H9 (cell line): ENCODE data around the gene SERPINA3. TPM values are rescaled to one million over a fixed set of nuclear protein-coding genes. Genes with fewer than 3 reads are reported as not detected.

ENCODE experiments used
- DNase-seq: peaks from one replicate; pipeline ENCODE4 v3.0.0-alpha.2; 2017
- H2AFZ ChIP-seq: one replicate; pipeline ENCODE4 v1.6.1; 2013; ENCODE audit warnings: mild to moderate bottlenecking, low read length, control low read depth, moderate library complexity
- H2AK5ac ChIP-seq: 2 replicates; pipeline ENCODE4 v1.6.1; 2013; ENCODE audit warnings: low read length, control low read depth, mixed read lengths; ENCODE audit not compliant: insufficient read length
- H2BK120ac ChIP-seq: one replicate; pipeline ENCODE4 v1.6.1; 2013; ENCODE audit warnings: low read depth, mild to moderate bottlenecking, low read length, control low read depth, inconsistent platforms; ENCODE audit not compliant: poor library complexity, severe bottlenecking
- H2BK12ac ChIP-seq: 2 replicates; pipeline ENCODE4 v1.6.1; 2013; ENCODE audit warnings: low read length, control low read depth, mixed read lengths, low read depth; ENCODE audit not compliant: insufficient read length
- H2BK15ac ChIP-seq: 2 replicates; pipeline ENCODE4 v1.6.1; 2013; ENCODE audit warnings: low read depth, low read length, control low read depth
- H2BK20ac ChIP-seq: one replicate; pipeline ENCODE4 v1.6.1; 2013; ENCODE audit warnings: low read depth, mild to moderate bottlenecking, low read length, control low read depth, inconsistent platforms; ENCODE audit not compliant: poor library complexity, severe bottlenecking
- H2BK5ac ChIP-seq: 2 replicates; pipeline ENCODE4 v1.6.1; 2013; ENCODE audit warnings: low read length, control low read depth, mixed read lengths; ENCODE audit not compliant: insufficient read length
- H3K14ac ChIP-seq: 2 replicates; pipeline ENCODE4 v1.6.1; 2013; ENCODE audit warnings: low read length, control low read depth; ENCODE audit not compliant: insufficient read depth
- H3K18ac ChIP-seq: 2 replicates; pipeline ENCODE4 v1.6.1; 2013; ENCODE audit warnings: low read depth, mild to moderate bottlenecking, mixed read lengths, low read length, control low read depth; ENCODE audit not compliant: insufficient read length
- H3K23ac ChIP-seq: 2 replicates; pipeline ENCODE4 v1.6.1; 2013; ENCODE audit warnings: low read length, control low read depth, mixed read lengths, low read depth; ENCODE audit not compliant: insufficient read length
- H3K23me2 ChIP-seq: 2 replicates; pipeline ENCODE4 v1.6.1; 2013; ENCODE audit warnings: low read depth, mild to moderate bottlenecking, mixed read lengths, low read length, control low read depth; ENCODE audit not compliant: insufficient read length, poor library complexity, severe bottlenecking
- H3K27ac ChIP-seq: 2 replicates; pipeline ENCODE4 v1.5.1; 2013; ENCODE audit warnings: low read length, control low read depth, mixed read lengths, low read depth; ENCODE audit not compliant: insufficient read length
- H3K27me3 ChIP-seq: 2 replicates; pipeline ENCODE4 v1.6.1; 2013; ENCODE audit warnings: low read length, control low read depth, inconsistent platforms; ENCODE audit not compliant: insufficient read depth
- H3K4ac ChIP-seq: 2 replicates; pipeline ENCODE4 v1.6.1; 2013; ENCODE audit warnings: low read depth, mild to moderate bottlenecking, control low read depth, inconsistent platforms, low read length, moderate library complexity
- H3K4me1 ChIP-seq: 2 replicates; pipeline ENCODE4 v1.6.1; 2013; ENCODE audit warnings: low read length, control low read depth, inconsistent platforms; ENCODE audit not compliant: insufficient read depth
- H3K4me2 ChIP-seq: 2 replicates; pipeline ENCODE4 v1.6.1; 2013; ENCODE audit warnings: low read length, control low read depth, mixed read lengths; ENCODE audit not compliant: insufficient read length, insufficient read depth
- H3K56ac ChIP-seq: 2 replicates; pipeline ENCODE4 v1.6.1; 2013; ENCODE audit warnings: low read depth, mild to moderate bottlenecking, mixed read lengths, low read length, control low read depth; ENCODE audit not compliant: insufficient read length
- H3K79me1 ChIP-seq: 2 replicates; pipeline ENCODE4 v1.6.1; 2013; ENCODE audit warnings: low read depth, mild to moderate bottlenecking, moderate library complexity, low read length, control low read depth, inconsistent platforms; ENCODE audit not compliant: insufficient read depth, poor library complexity, severe bottlenecking
- H3K79me2 ChIP-seq: 2 replicates; pipeline ENCODE4 v1.6.1; 2013; ENCODE audit warnings: low read length, control low read depth, inconsistent platforms; ENCODE audit not compliant: insufficient read depth
- H3K9ac ChIP-seq: 2 replicates; pipeline ENCODE4 v1.6.1; 2013; ENCODE audit warnings: low read length, control low read depth, mixed read lengths; ENCODE audit not compliant: insufficient read length; ENCODE audit errors: extremely low read depth
- H3K9me3 ChIP-seq: one replicate; pipeline ENCODE4 v1.6.1; 2013; ENCODE audit warnings: low read depth, low read length, inconsistent platforms; ENCODE audit not compliant: control insufficient read depth
- H3T11ph ChIP-seq: one replicate; pipeline ENCODE4 v1.6.1; 2013; ENCODE audit warnings: mild to moderate bottlenecking, low read length, control low read depth, inconsistent platforms
- H4K20me1 ChIP-seq: one replicate; pipeline ENCODE4 v1.6.1; 2013; ENCODE audit not compliant: control insufficient read depth, insufficient read length, insufficient read depth
- H4K5ac ChIP-seq: 2 replicates; pipeline ENCODE4 v1.6.1; 2013; ENCODE audit warnings: low read depth, mild to moderate bottlenecking, mixed read lengths, low read length, control low read depth; ENCODE audit not compliant: insufficient read length
- H4K8ac ChIP-seq: replicated peaks from 2 replicates; pipeline ENCODE4 v1.6.1; 2013; ENCODE audit warnings: low read length, control low read depth, mixed read lengths, low read depth; ENCODE audit not compliant: insufficient read length
- H4K91ac ChIP-seq: 2 replicates; pipeline ENCODE4 v1.6.1; 2013; ENCODE audit warnings: low read depth, mild to moderate bottlenecking, moderate library complexity, mixed read lengths, low read length, control low read depth; ENCODE audit not compliant: insufficient read length
- H3K27ac Mint-ChIP-seq, 3 experiments: 2 replicates in 2 of 3; 3 replicates in 1 of 3; pipeline ENCODE4 v1.8.0; 2020 to 2021; ENCODE audit warnings: mixed read lengths in 3 of 3, mild to moderate bottlenecking in 1 of 3, moderate library complexity in 1 of 3
- H3K27me3 Mint-ChIP-seq: 2 replicates; pipeline ENCODE4 v1.8.0; 2021; ENCODE audit warnings: low read depth, mild to moderate bottlenecking, moderate library complexity, mixed read lengths
- H3K36me3 Mint-ChIP-seq, 3 experiments: 2 replicates in 2 of 3; 3 replicates in 1 of 3; pipeline ENCODE4 v1.8.0; 2020 to 2021; ENCODE audit warnings: low read depth in 3 of 3, mixed read lengths in 3 of 3; ENCODE audit not compliant: insufficient read depth in 1 of 3
- H3K4me1 Mint-ChIP-seq, 2 experiments: 2 replicates each; pipeline ENCODE4 v1.8.0; 2020; ENCODE audit warnings: mixed read lengths in 2 of 2
- H3K4me3 Mint-ChIP-seq, 2 experiments: 2 replicates in 1 of 2; 3 replicates in 1 of 2; pipeline ENCODE4 v1.8.0; 2020 to 2021; ENCODE audit warnings: mild to moderate bottlenecking in 2 of 2, mixed read lengths in 2 of 2, moderate library complexity in 1 of 2
- H3K9me3 Mint-ChIP-seq, 2 experiments: 2 replicates in 1 of 2; 3 replicates in 1 of 2; pipeline ENCODE4 v1.8.0; 2020; ENCODE audit warnings: mild to moderate bottlenecking in 2 of 2, mixed read lengths in 2 of 2, moderate library complexity in 1 of 2
- CTCF ChIP-seq: fragments of 200-600 bp; sonication (generic); conservative IDR thresholded peaks from 3 replicates; pipeline ENCODE4 v1.8.0; 2021; ENCODE audit warnings: antibody characterized with exemption, mild to moderate bottlenecking
- WGBS: extraction: QIAGEN DNeasy Blood & Tissue Kit; methylation state at CpG from one replicate; pipeline ENCODE4 v1.1.7; 2013; ENCODE audit warnings: missing lambda C conversion rate, low lambda C conversion rate, mixed read lengths; ENCODE audit not compliant: insufficient read length; ENCODE audit errors: extremely low coverage; 5-methylcytosine and 5-hydroxymethylcytosine counted together
- total RNA-seq: library from RNA; stranded (reverse); gene quantifications from 2 replicates; pipeline ENCODE4 v1.2.1, GENCODE V29; 2021

Gene SERPINA3
- total RNA-seq, 1 experiment from 2014 or later, result not detected

- Histone ChIP-seq H3K9ac (no peak overlapping the region), H3K23ac (no peak overlapping the region), H2BK15ac (no peak overlapping the region), H3K79me2 (no peaks in the 10 kb centered on the region), H3K27me3 (no peaks in the 10 kb centered on the region), H4K5ac (no peak overlapping the region), H2BK20ac (no peak overlapping the region), H2BK120ac (no peak overlapping the region), H2AK5ac (no peak overlapping the region), H3K23me2 (no peaks in the 10 kb centered on the region), H3K18ac (peak overlapping the region; percentile 40), H3K14ac (peak overlapping the region; percentile 42; the same call in 1 of the 2 replicates), H3K9me3 (peaks cover 9% of the 10 kb centered on the region), H3K4me2 (no peak overlapping the region), H2AFZ (no peak overlapping the region), H4K20me1 (no peaks in the 10 kb centered on the region), H3K79me1 (no peaks in the 10 kb centered on the region), H3T11ph (no peak overlapping the region), H3K56ac (no peak overlapping the region), H3K27ac (no peak overlapping the region), H2BK5ac (no peak overlapping the region), H3K4me1 (no peaks in the 10 kb centered on the region), H2BK12ac (no peak overlapping the region), H4K91ac (no peak overlapping the region), H3K4ac (no peak overlapping the region), H4K8ac (no peak overlapping the region)
- Mint-ChIP-seq H3K4me1 (peaks cover 8 to 14% of the 10 kb centered on the region in 2 experiments), H3K4me3 (no peak overlapping the region), H3K36me3 (peaks cover 2 to 20% (median 14%) of the 10 kb centered on the region in 3 experiments; a peak in 6 of 7 replicates), H3K27me3 (peaks cover 10% of the 10 kb centered on the region), H3K9me3 (peaks cover 25 to 27% of the 10 kb centered on the region in 2 experiments), H3K27ac (peak overlapping the region in 1 of 3 experiments; percentile 57; a peak in 1 of 7 replicates)
- no peak for TF ChIP-seq CTCF
- no CpG with 5 or more reads among the region's 20 CpGs for WGBS
- DNase-seq, result no peak
Measured at GRCh38 chr14:94613720-94614644, 1.8 kb downstream of the SERPINA3 start.
